ENCODE data around the gene SERPINH1. TPM values are rescaled to one million over a fixed set of nuclear protein-coding genes. Genes with fewer than 3 reads are reported as not detected.

The SERPINH1 gene
- total RNA-seq, 1 donor from 2014 or later, result 234 TPM

DNA sequence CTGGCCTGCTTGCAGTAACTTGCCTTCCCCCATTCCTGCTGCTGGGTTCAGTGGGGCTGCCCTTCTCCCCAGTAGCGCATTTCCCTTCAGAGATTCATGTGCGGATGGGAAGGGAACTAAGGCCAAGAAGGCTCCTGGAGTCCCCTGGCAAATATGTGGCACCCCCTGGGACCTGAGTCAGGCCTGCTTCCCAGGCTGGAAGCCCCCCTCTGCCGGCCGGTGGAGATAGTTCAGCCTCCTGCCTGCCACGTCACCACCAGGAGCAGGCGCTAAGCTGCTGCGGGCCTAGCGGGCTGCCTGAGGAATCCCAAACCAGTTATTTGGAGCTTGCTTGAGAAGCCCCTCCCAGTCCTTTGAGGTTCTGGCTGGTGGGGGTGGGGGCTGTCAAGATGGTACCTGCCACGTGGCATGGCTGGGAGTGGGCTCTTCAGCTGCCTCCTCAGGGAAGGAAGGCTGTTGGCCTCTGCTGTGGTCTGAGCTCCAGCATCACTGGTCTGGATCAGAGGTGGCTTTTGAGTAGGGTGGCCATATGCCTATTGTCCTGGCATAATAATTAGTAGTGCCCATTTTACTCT is 2.0 kb downstream of the SERPINH1 start:
- no peaks in the 10 kb centered on the region for H3K27me3 Mint-ChIP-seq
- DNase-seq (ENCODE audit: low spot score, unreplicated experiment), result peak; percentile 60
- TF ChIP-seq, protein P1, sequence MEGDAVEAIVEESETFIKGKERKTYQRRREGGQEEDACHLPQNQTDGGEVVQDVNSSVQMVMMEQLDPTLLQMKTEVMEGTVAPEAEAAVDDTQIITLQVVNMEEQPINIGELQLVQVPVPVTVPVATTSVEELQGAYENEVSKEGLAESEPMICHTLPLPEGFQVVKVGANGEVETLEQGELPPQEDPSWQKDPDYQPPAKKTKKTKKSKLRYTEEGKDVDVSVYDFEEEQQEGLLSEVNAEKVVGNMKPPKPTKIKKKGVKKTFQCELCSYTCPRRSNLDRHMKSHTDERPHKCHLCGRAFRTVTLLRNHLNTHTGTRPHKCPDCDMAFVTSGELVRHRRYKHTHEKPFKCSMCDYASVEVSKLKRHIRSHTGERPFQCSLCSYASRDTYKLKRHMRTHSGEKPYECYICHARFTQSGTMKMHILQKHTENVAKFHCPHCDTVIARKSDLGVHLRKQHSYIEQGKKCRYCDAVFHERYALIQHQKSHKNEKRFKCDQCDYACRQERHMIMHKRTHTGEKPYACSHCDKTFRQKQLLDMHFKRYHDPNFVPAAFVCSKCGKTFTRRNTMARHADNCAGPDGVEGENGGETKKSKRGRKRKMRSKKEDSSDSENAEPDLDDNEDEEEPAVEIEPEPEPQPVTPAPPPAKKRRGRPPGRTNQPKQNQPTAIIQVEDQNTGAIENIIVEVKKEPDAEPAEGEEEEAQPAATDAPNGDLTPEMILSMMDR (IDR thresholded peaks at IDR 0.05; ENCODE audit: unreplicated experiment), result peak; percentile 58
- H3K4me3 Mint-ChIP-seq (ENCODE audit: low read depth), result peak overlapping the region; percentile 99
- H3K36me3 Mint-ChIP-seq (ENCODE audit: insufficient read depth), result peaks cover 7% of the 10 kb centered on the region
- H3K4me1 Mint-ChIP-seq (ENCODE audit: low read depth), result peaks cover 39% of the 10 kb centered on the region
- no peaks in the 10 kb centered on the region for H3K9me3 Mint-ChIP-seq (ENCODE audit: low read depth)
- peak overlapping the region; percentile 99 for H3K27ac Mint-ChIP-seq

DNA sequence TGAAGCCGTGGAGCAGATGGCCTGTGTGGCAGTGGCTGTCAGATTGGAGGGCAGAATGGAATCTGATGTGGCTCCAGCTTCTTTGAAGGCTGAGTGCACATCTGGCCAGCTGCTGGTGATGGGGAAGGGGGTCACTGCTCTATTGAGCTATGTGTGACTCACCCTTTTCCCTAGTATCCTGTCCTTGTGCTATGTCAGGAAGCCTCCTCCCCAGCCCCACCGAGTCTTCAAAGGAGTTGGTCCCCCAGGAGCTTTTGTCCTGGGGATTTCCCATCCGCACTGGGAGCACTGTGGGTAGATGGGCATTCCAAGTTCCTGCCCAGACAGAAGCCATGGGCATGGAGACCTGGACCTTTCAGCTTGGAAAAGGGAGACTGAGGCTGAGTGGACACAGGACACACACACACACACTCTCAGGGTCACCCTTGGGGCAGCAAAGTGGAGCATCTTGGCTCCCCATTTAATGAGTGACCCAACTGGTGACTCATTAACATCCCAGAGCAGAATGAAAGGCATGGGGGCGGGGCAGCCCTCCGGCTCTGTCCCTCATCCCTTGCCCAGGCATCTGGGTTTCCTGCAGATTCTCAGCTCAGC is 3.3 kb downstream of the SERPINH1 start:
- TF ChIP-seq, protein P1 (IDR thresholded peaks at IDR 0.05; ENCODE audit: unreplicated experiment), result no peak
- no peak for DNase-seq (ENCODE audit: low spot score, unreplicated experiment)
- H3K4me3 Mint-ChIP-seq (ENCODE audit: low read depth), result no peak overlapping the region
- peak overlapping the region; percentile 99 for H3K27ac Mint-ChIP-seq
- H3K9me3 Mint-ChIP-seq (ENCODE audit: low read depth), result no peaks in the 10 kb centered on the region
- peaks cover 33% of the 10 kb centered on the region for H3K4me1 Mint-ChIP-seq (ENCODE audit: low read depth)
- H3K27me3 Mint-ChIP-seq, result no peaks in the 10 kb centered on the region
- H3K36me3 Mint-ChIP-seq (ENCODE audit: insufficient read depth), result peaks cover 8% of the 10 kb centered on the region

DNA sequence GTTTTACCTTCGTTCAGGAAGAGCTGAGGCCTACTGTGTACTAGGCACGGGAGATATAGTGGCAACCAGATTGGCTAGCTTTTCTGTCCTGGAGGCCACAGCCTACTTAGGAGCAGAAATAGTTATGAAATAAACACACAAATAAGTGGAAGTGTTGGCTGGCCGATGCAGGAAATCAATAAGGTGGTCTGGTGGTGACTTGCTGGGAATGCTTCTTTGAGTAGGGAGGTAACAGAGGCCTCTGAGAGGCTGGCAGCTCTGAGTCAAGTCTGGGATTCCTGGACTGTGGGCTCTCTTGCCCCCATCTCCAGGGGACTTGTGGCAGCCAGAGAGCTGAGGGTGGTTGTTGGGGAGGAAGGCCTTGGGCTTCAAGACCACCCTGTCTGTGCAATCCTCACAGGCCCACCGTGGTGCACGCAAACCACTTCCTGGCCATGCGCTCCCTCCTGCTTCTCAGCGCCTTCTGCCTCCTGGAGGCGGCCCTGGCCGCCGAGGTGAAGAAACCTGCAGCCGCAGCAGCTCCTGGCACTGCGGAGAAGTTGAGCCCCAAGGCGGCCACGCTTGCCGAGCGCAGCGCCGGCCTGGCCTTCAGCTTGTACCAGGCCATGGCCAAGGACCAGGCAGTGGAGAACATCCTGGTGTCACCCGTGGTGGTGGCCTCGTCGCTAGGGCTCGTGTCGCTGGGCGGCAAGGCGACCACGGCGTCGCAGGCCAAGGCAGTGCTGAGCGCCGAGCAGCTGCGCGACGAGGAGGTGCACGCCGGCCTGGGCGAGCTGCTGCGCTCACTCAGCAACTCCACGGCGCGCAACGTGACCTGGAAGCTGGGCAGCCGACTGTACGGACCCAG is 4.1 kb downstream of the SERPINH1 start:
- Mint-ChIP-seq H3K27me3 (no peaks in the 10 kb centered on the region), H3K36me3 (ENCODE audit: insufficient read depth) (peaks cover 11% of the 10 kb centered on the region), H3K27ac (peak overlapping the region; percentile 69), H3K4me3 (ENCODE audit: low read depth) (no peak overlapping the region), H3K9me3 (ENCODE audit: low read depth) (no peaks in the 10 kb centered on the region), H3K4me1 (ENCODE audit: low read depth) (peaks cover 31% of the 10 kb centered on the region)
- TF ChIP-seq, protein P1 (IDR thresholded peaks at IDR 0.05; ENCODE audit: unreplicated experiment), result no peak
- no peak for DNase-seq (ENCODE audit: low spot score, unreplicated experiment)

DNA sequence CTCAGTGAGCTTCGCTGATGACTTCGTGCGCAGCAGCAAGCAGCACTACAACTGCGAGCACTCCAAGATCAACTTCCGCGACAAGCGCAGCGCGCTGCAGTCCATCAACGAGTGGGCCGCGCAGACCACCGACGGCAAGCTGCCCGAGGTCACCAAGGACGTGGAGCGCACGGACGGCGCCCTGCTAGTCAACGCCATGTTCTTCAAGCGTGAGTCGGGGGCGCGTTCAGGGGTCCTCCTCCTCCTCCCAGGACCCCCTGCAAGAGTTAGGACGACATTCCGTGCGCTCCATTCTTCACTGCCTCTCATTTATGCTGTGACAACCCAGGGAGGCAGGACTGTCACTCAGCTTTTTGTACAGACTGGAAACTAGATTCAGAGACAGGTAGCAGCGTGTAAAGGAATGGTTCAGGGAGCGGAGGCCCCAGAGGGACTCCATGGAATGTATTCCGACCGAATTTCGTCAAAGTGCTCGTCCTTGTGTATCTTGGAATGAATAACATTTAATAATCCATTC is 4.8 kb downstream of the SERPINH1 start:
- H3K36me3 Mint-ChIP-seq (ENCODE audit: insufficient read depth), result peaks cover 12% of the 10 kb centered on the region
- no peak overlapping the region for H3K27ac Mint-ChIP-seq
- peaks cover 31% of the 10 kb centered on the region for H3K4me1 Mint-ChIP-seq (ENCODE audit: low read depth)

DNA sequence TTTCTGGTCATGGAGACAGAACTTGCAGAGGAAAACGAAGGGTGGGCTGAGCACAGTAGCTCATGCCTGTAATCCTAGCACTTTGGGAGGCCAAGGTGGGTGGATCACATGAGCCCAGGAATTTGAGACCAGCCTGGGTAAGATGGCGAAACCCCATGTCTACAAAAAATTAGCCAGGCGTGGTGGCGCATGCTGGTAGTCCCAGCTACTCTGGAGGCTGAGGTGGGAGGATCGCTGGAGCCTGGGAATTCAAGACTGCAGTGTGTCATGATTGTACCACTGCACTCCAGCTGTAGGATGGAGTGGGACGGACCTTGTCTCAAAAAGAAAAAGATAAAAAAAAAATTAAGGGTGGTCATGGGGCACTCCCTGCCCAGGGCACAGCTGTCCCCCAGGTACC is 5.9 kb downstream of the SERPINH1 start:
- Mint-ChIP-seq H3K4me3 (ENCODE audit: low read depth) (no peak overlapping the region), H3K36me3 (ENCODE audit: insufficient read depth) (peaks cover 16% of the 10 kb centered on the region), H3K4me1 (ENCODE audit: low read depth) (peaks cover 27% of the 10 kb centered on the region), H3K27ac (no peak overlapping the region), H3K27me3 (no peaks in the 10 kb centered on the region), H3K9me3 (ENCODE audit: low read depth) (no peaks in the 10 kb centered on the region)
- TF ChIP-seq, protein P1 (IDR thresholded peaks at IDR 0.05; ENCODE audit: unreplicated experiment), result no peak
- no peak for DNase-seq (ENCODE audit: low spot score, unreplicated experiment)

More for the DNA sequence above, 4.8 kb downstream of the SERPINH1 start:
- no peak for DNase-seq (ENCODE audit: low spot score, unreplicated experiment)
- no peaks in the 10 kb centered on the region for H3K9me3 Mint-ChIP-seq (ENCODE audit: low read depth)
- no peak overlapping the region for H3K4me3 Mint-ChIP-seq (ENCODE audit: low read depth)
- no peaks in the 10 kb centered on the region for H3K27me3 Mint-ChIP-seq
- TF ChIP-seq, protein P1 (IDR thresholded peaks at IDR 0.05; ENCODE audit: unreplicated experiment), result no peak

Data from progenitor cell of endocrine pancreas (in vitro differentiated cells).